Kidney (tissue), 14 donors: Measurements from ENCODE around the gene FANCD2. TPM values are rescaled to one million over a fixed set of nuclear protein-coding genes. Genes with fewer than 3 reads are reported as not detected.
"Not testable (repeated sequence)": the region's sequence is repeated elsewhere in the genome, so short reads cannot be mapped to it uniquely, and the experiment has no call there.

Experiments
- DNase-seq, 5 donors: peaks; one replicate each; pipeline ENCODE4 v3.0.0-alpha.2; 2013 to 2020
- FAIRE-seq: peaks from 2 replicates; lab custom pipeline; 2012; peaks lifted over from hg19 to GRCh38; lab: Jason Lieb, UNC
- H3K27ac ChIP-seq, 2 donors: one replicate each; pipeline ENCODE4 v1.7.0; 2013; ENCODE audit warnings: low read depth in 2 of 2, low read length in 2 of 2, inconsistent platforms in 1 of 2
- H3K27me3 ChIP-seq: one replicate; pipeline ENCODE4 v1.7.1; 2013; ENCODE audit warnings: low read length, inconsistent platforms; ENCODE audit not compliant: control insufficient read depth, insufficient read depth
- H3K36me3 ChIP-seq, 3 donors: one replicate each; pipeline versions ENCODE4 v1.7.0 to v1.7.1; 2013; ENCODE audit warnings: low read length in 3 of 3, control low read depth in 1 of 3, inconsistent platforms in 1 of 3; ENCODE audit not compliant: insufficient read depth in 3 of 3, control insufficient read depth in 2 of 3
- H3K4me1 ChIP-seq, 3 donors: one replicate each; pipeline versions ENCODE4 v1.7.0 to v1.7.1; 2013; ENCODE audit warnings: low read length in 3 of 3, inconsistent platforms in 1 of 3, low read depth in 1 of 3; ENCODE audit not compliant: control insufficient read depth in 2 of 3, insufficient read depth in 2 of 3
- H3K4me3 ChIP-seq, 3 donors: one replicate each; pipeline versions ENCODE4 v1.7.0 to v1.8.1; 2013; ENCODE audit warnings: low read length in 3 of 3, control low read depth in 1 of 3, inconsistent platforms in 1 of 3
- H3K9ac ChIP-seq, 3 donors: one replicate each; pipeline versions ENCODE4 v1.7.0 to v1.7.1; 2013; ENCODE audit warnings: low read length in 3 of 3, control low read depth in 1 of 3, inconsistent platforms in 1 of 3
- H3K9me3 ChIP-seq, 3 donors: one replicate each; pipeline versions ENCODE4 v1.7.0 to v1.7.1; 2013; ENCODE audit warnings: low read length in 3 of 3, control low read depth in 1 of 3, inconsistent platforms in 1 of 3; ENCODE audit not compliant: control insufficient read depth in 2 of 3, insufficient read depth in 1 of 3
- intact Hi-C: fragments of 100-400 bp; cut with DNase I; formaldehyde crosslinking; loops from one replicate; pipeline ENCODE4 v1.11.1; 2022
- polyA plus RNA-seq: library from polyadenylated mRNA; stranded (reverse); fragments of 350-450 nt; fragmentation: Illumina TruSeq; extraction: RNeasy Lipid Tissue Mini Kit (QIAGEN cat#74804); gene quantifications from one replicate; pipeline ENCODE4 v1.2.3, GENCODE V29; 2014; ENCODE audit warnings: low read depth, low replicate concordance; ENCODE audit not compliant: insufficient read depth
- total RNA-seq: library from RNA; stranded (reverse); fragmentation: NEBNext Ultra II Directional; extraction: Animal tissue kit (Norgen Biotek cat#: 25700); gene quantifications from one replicate; pipeline ENCODE4 v1.2.1, GENCODE V29; 2021
- TF ChIP-seq, protein P1 (sequence below): IDR thresholded peaks from 3 replicates; pipeline ENCODE4 v1.5.1; 2012; ENCODE audit warnings: mild to moderate bottlenecking, moderate library complexity, borderline replicate concordance; ENCODE audit not compliant: insufficient read depth; ENCODE audit errors: extremely low read depth
- donor health status: control.
- donor health status: control.
- donor health status: control.
- donor health status: control.
- donor health status: control.
- donor health status: DM: yes; HTN: yes; CAD: no.
- donor health status: Normal renal cell carcinoma (clear cell type).

Gene FANCD2
- total and polyA plus RNA-seq, 2 donors from 2014 or later: 0.86 to 4.8 TPM

DNA sequence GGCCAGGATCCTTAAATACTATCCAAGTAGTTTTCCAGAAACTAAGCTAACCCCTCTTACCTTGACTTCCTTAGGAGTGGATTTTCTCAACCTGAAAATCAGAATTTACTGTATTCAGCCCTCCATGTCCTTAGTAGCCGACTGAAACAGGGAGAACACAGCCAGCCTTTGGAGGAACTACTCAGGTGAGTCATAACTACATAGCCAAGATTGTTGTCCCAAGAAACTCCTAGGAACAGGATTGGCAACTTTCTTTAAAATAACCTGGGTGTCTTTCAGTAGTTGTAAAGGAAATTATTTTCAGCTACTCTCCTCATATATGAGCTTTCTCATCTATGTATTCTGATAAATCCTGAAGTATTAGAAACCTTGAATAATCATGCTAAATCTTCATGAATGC lies 59.5 kb downstream of the FANCD2 start:
- Histone ChIP-seq H3K36me3 (no peaks in the 10 kb centered on the region), H3K4me3 (no peak overlapping the region), H3K4me1 (no peaks in the 10 kb centered on the region), H3K27ac (no peak overlapping the region), H3K9ac (no peak overlapping the region), H3K9me3 (no peaks in the 10 kb centered on the region), H3K27me3 (no peaks in the 10 kb centered on the region)
- intact Hi-C loops: no loop called here
- DNase-seq: peak in 1 of 5 donors; percentile 1
- TF ChIP-seq, protein P1, sequence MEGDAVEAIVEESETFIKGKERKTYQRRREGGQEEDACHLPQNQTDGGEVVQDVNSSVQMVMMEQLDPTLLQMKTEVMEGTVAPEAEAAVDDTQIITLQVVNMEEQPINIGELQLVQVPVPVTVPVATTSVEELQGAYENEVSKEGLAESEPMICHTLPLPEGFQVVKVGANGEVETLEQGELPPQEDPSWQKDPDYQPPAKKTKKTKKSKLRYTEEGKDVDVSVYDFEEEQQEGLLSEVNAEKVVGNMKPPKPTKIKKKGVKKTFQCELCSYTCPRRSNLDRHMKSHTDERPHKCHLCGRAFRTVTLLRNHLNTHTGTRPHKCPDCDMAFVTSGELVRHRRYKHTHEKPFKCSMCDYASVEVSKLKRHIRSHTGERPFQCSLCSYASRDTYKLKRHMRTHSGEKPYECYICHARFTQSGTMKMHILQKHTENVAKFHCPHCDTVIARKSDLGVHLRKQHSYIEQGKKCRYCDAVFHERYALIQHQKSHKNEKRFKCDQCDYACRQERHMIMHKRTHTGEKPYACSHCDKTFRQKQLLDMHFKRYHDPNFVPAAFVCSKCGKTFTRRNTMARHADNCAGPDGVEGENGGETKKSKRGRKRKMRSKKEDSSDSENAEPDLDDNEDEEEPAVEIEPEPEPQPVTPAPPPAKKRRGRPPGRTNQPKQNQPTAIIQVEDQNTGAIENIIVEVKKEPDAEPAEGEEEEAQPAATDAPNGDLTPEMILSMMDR: no peak
- no peak for FAIRE-seq

DNA sequence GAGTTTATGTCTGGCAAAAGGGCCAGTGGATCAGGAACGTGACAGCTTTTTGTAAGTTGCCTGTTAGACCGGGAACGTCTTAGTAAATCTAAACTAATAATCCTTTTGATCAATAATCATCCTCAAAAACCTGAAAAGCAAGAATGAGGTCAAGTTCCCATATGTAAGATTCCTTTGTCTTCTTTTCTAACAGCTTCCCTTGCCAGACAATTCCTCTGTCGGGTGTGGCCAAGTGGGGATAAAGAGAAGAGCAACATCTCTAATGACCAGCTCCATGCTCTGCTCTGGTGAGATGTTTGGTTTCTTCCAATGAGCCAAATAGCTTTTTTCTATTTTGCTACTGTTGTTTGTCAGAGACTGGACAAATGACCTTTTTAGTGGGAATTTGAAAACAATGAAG lies 62.0 kb downstream of the FANCD2 start:
- intact Hi-C loops: no loop called here
- Histone ChIP-seq H3K9me3 (no peaks in the 10 kb centered on the region), H3K27me3 (no peaks in the 10 kb centered on the region), H3K9ac (no peak overlapping the region), H3K4me3 (no peak overlapping the region), H3K4me1 (no peaks in the 10 kb centered on the region), H3K27ac (no peak overlapping the region), H3K36me3 (no peaks in the 10 kb centered on the region)
- DNase-seq (no peak), FAIRE-seq (no peak)
- TF ChIP-seq, protein P1: no peak

DNA sequence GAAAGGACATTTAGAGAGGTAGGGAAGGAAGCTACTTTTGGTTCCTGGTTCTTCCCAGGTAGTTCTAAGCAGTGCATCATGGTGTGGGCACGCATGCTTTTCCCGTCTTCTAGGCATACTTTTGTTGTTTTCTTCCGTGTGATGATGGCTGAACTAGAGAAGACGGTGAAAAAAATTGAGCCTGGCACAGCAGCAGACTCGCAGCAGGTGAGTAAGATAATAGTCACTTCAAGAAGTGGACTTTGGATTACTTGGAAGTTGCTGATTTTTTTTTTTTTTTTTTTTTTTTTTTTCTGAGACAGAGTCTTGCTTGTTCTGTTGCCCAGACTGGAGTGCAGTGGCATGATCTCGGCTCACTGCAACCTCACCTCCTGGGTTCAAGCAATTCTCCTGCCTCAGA lies 63.9 kb downstream of the FANCD2 start:
- H3K4me1 ChIP-seq: no peaks in the 10 kb centered on the region
- no peak for FAIRE-seq

DNA sequence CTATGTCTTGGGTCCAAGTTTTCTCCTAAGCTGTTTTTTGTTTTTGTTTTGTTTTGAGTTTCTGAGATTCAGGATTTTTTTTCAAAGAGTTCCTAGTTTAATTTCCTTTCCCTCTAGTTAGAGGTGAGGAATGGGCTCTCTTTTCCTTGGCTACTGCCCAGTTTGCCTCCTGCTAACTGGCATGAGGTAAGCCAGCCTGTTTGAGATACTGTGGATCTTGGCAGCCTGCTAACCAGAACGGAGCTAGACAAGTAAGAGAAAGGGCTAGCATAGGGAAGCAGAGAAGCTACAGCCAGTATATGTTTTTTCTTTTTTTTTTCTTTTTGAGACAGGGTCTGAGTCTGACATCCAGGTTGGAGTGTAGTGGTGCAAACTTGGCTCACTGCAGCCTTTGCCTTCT lies 64.5 kb downstream of the FANCD2 start:
- H3K27ac ChIP-seq, FAIRE-seq, H3K4me3 ChIP-seq, H3K4me1 ChIP-seq, H3K9ac ChIP-seq, intact Hi-C loops, DNase-seq, H3K27me3 ChIP-seq, H3K36me3 ChIP-seq, H3K9me3 ChIP-seq: not testable (repeated sequence)

More for the DNA sequence above, 63.9 kb downstream of the FANCD2 start:
- H3K27ac ChIP-seq: no peak overlapping the region
- no peaks in the 10 kb centered on the region for H3K9me3 ChIP-seq
- H3K36me3 ChIP-seq: no peaks in the 10 kb centered on the region
- no peaks in the 10 kb centered on the region for H3K27me3 ChIP-seq
- no peak for DNase-seq
- TF ChIP-seq, protein P1: no peak
- H3K9ac ChIP-seq: no peak overlapping the region
- intact Hi-C loops: no loop called here
- no peak overlapping the region for H3K4me3 ChIP-seq

DNA sequence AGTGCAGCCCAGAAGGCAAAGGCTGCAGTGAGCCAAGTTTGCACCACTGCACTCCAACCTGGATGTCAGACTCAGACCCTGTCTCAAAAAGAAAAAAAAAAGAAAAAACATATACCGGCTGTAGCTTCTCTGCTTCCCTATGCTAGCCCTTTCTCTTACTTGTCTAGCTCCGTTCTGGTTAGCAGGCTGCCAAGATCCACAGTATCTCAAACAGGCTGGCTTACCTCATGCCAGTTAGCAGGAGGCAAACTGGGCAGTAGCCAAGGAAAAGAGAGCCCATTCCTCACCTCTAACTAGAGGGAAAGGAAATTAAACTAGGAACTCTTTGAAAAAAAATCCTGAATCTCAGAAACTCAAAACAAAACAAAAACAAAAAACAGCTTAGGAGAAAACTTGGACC lies 65.2 kb downstream of the FANCD2 start:
- H3K9ac ChIP-seq, DNase-seq, H3K4me3 ChIP-seq, FAIRE-seq, H3K36me3 ChIP-seq, H3K4me1 ChIP-seq, intact Hi-C loops, H3K9me3 ChIP-seq, H3K27ac ChIP-seq, H3K27me3 ChIP-seq: not testable (repeated sequence)
